ENCODE results near the gene ZAP70. TPM values are rescaled to one million over a fixed set of nuclear protein-coding genes. Genes with fewer than 3 reads are reported as not detected.

ZAP70 gene
- total RNA-seq, 4 donors from 2014 or later: 3.5 to 13.5 (median 5.3) TPM

GRCh38 chr2:97720746-97721145 is 7.4 kb downstream of the ZAP70 start:
- no peak for TF ChIP-seq POLR2A (IDR thresholded peaks at IDR 0.05)
- TF ChIP-seq EP300 (IDR thresholded peaks at IDR 0.05): no peak
- no peak for TF ChIP-seq CTCF (IDR thresholded peaks at IDR 0.05)
- no peak for DNase-seq (ENCODE audit: low spot score in 2 of 2)
- H3K4me3 ChIP-seq: no peak overlapping the region
- H3K4me1 ChIP-seq: no peaks in the 10 kb centered on the region
- peaks cover 0 to 5% (median 0%) of the 10 kb centered on the region in 4 donors for H3K9me3 ChIP-seq
- 50 to 68% methylated on average over 2 of the region's 2 CpGs for WGBS, 2 donors
- H3K27ac ChIP-seq: no peak overlapping the region
- H3K27me3 ChIP-seq: no peaks in the 10 kb centered on the region
- no peaks in the 10 kb centered on the region for H3K36me3 ChIP-seq

- WGBS, 2 donors: 87 to 90% methylated on average over 6 of the region's 6 CpGs
- no peak for TF ChIP-seq POLR2A (IDR thresholded peaks at IDR 0.05)
- no peak for TF ChIP-seq EP300 (IDR thresholded peaks at IDR 0.05)
- no peak for TF ChIP-seq CTCF (IDR thresholded peaks at IDR 0.05)
- Histone ChIP-seq H3K9me3 (peaks cover 0 to 13% (median 0%) of the 10 kb centered on the region in 4 donors), H3K4me1 (no peaks in the 10 kb centered on the region), H3K27ac (no peak overlapping the region), H3K4me3 (no peak overlapping the region), H3K27me3 (no peaks in the 10 kb centered on the region), H3K36me3 (no peaks in the 10 kb centered on the region)
- DNase-seq (ENCODE audit: low spot score in 2 of 2): no peak
Observed at GRCh38 chr2:97722227-97722626, 8.9 kb downstream of the ZAP70 start.

- no peak overlapping the region for H3K4me3 ChIP-seq
- H3K4me1 ChIP-seq: no peaks in the 10 kb centered on the region
- DNase-seq (ENCODE audit: low spot score in 2 of 2): no peak
- no peak for TF ChIP-seq POLR2A (IDR thresholded peaks at IDR 0.05)
- no peak for TF ChIP-seq CTCF (IDR thresholded peaks at IDR 0.05)
- no peak for TF ChIP-seq EP300 (IDR thresholded peaks at IDR 0.05)
- no peaks in the 10 kb centered on the region for H3K36me3 ChIP-seq
- H3K9me3 ChIP-seq: peaks cover 0 to 13% (median 0%) of the 10 kb centered on the region in 4 donors
- WGBS, 2 donors: 75 to 87% methylated on average over 33 to 37 of the region's 37 CpGs
- H3K27me3 ChIP-seq: no peaks in the 10 kb centered on the region
- H3K27ac ChIP-seq: no peak overlapping the region
Observed at GRCh38 chr2:97723156-97724072, 10.0 kb downstream of the ZAP70 start.

- WGBS, 2 donors: 49 to 55% methylated on average over 30 to 37 of the region's 41 CpGs
- no peak for TF ChIP-seq CTCF (IDR thresholded peaks at IDR 0.05)
- TF ChIP-seq EP300 (IDR thresholded peaks at IDR 0.05): no peak
- TF ChIP-seq POLR2A (IDR thresholded peaks at IDR 0.05): no peak
- no peak for DNase-seq (ENCODE audit: low spot score in 2 of 2)
Observed at GRCh38 chr2:97724073-97724410, 10.7 kb downstream of the ZAP70 start.

GRCh38 chr2:97724501-97724900 is 11.1 kb downstream of the ZAP70 start:
- H3K36me3 ChIP-seq: no peaks in the 10 kb centered on the region
- no peaks in the 10 kb centered on the region for H3K4me1 ChIP-seq
- no peak for DNase-seq (ENCODE audit: low spot score in 2 of 2)
- no peak overlapping the region for H3K27ac ChIP-seq
- WGBS, 2 donors: 67 to 80% methylated on average over 17 of the region's 17 CpGs
- H3K9me3 ChIP-seq: peaks cover 0 to 17% (median 0%) of the 10 kb centered on the region in 4 donors
- no peak overlapping the region for H3K4me3 ChIP-seq
- TF ChIP-seq POLR2A (IDR thresholded peaks at IDR 0.05) (no peak), CTCF (IDR thresholded peaks at IDR 0.05) (no peak), EP300 (IDR thresholded peaks at IDR 0.05) (no peak)
- H3K27me3 ChIP-seq: no peaks in the 10 kb centered on the region

More at GRCh38 chr2:97724073-97724410, 10.7 kb downstream of the ZAP70 start:
- Histone ChIP-seq H3K27me3 (no peaks in the 10 kb centered on the region), H3K9me3 (peaks cover 0 to 16% (median 0%) of the 10 kb centered on the region in 4 donors), H3K4me3 (no peak overlapping the region), H3K36me3 (no peaks in the 10 kb centered on the region), H3K27ac (no peak overlapping the region), H3K4me1 (no peaks in the 10 kb centered on the region)

All from tibial nerve (tissue), 4 donors.